NCI-H82 (cell line): ENCODE measurements around the gene VMP1.
A peak's percentile ranks its signal among the peaks of the same experiment; 100 is the strongest.
"Not testable (repeated sequence)": the region's sequence is repeated elsewhere in the genome, so short reads cannot be mapped to it uniquely, and the experiment has no call there.

Source experiments
- DNase-seq: peaks from one replicate; lab custom pipeline; 2025; lab: John Stamatoyannopoulos, UW

VMP1 gene

GRCh38 chr17:59841091-59841881 lies 133.8 kb downstream of the VMP1 start:
- DNase-seq, result not testable (repeated sequence)

DNA sequence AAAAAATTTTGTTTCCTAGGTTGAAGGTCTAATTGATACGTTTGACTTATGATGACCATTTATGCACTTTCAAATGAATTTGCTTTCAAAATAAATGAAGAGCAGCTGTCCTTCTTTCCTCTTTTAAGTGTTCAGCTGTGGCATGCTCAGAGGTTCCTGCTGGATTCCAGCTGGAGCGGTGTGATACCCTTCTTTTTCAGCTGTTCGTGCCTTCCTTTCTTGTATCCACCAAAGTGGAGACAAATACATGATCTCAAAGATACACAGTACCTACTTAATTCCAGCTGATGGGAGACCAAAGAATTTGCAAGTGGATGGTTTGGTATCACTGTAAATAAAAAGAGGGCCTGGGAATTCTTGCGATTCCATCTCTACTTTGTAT lies 134.4 kb downstream of the VMP1 start:
- not testable (repeated sequence) for DNase-seq

DNA sequence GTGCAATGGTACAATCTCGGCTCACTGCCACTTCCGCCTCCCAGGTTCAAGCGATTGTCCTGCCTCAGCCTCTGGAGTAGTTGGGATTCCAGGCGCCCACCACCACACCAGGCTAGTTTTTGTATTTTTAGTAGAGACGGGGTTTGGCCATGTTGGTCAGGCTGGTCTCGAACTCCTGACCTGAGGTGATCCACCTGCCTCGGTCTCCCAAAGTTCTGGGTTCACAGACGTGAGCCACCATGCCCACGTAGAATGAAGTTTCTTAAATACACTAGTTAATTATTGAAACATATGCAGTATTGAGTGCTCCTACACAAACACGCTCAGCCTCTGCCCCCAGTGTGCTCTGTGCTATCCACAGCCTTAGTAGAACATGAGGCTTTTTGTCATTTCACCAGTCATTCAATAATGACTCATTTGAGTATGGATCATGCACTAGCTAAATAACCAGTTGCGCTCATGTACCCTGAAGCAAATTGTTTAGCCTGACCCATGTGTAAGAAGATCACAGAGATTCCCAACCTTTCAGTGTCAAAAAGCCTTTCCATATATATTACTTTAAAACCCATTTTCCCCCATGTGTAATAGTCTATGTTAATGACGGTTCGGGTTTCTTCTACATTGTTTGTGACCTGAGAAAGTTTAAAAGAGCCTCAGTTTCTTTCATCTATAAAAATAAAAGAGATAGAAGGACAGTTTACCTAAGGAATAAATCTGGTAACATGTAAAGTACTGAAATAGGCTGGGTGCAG lies 135.6 kb downstream of the VMP1 start:
- DNase-seq, result no peak

DNA sequence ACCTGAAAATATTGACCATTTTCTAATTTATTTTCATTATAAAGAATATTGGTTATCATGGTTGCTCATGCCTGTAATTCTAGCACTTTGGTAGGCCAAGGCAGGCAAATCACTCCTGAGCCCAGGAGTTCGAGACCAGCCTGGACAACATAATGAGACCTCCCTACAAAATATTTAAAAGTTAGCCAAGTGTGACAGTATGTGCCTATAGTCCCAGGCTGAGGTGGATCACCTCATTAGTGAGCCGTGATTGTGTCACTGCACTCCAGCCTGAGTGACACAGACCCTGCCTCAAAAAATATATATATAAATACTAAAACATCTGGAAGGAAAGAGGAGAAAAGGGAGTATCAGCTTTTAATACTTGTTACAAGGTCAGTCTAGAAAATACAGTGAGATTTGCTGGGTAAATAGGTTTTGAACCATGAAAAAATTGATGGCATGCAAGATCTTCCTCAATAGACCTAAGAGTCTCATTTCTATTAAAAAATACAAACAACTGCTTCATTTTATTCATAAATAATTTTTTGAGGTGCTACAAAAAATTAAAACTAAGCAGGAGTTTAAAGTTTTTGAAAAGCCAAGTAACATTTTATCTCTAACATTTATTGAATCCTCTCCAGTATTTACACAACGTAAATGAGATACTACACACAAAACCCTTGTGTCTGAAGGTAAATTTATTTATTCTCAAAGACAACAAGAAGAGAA lies 137.6 kb downstream of the VMP1 start:
- peak; percentile 16 for DNase-seq

GRCh38 chr17:59845595-59846393 lies 138.3 kb downstream of the VMP1 start:
- peak; percentile 88 for DNase-seq

GRCh38 chr17:59846394-59847165 lies 139.1 kb downstream of the VMP1 start:
- DNase-seq, result no peak

- no peak for DNase-seq
These were observed 140.9 kb downstream of the VMP1 start for GRCh38 chr17:59848385-59848668.

- no peak for DNase-seq
These were observed 141.3 kb downstream of the VMP1 start for GRCh38 chr17:59848778-59849177.

- DNase-seq, result not testable (repeated sequence)
These were observed 142.9 kb downstream of the VMP1 start for GRCh38 chr17:59850311-59850710.

DNA sequence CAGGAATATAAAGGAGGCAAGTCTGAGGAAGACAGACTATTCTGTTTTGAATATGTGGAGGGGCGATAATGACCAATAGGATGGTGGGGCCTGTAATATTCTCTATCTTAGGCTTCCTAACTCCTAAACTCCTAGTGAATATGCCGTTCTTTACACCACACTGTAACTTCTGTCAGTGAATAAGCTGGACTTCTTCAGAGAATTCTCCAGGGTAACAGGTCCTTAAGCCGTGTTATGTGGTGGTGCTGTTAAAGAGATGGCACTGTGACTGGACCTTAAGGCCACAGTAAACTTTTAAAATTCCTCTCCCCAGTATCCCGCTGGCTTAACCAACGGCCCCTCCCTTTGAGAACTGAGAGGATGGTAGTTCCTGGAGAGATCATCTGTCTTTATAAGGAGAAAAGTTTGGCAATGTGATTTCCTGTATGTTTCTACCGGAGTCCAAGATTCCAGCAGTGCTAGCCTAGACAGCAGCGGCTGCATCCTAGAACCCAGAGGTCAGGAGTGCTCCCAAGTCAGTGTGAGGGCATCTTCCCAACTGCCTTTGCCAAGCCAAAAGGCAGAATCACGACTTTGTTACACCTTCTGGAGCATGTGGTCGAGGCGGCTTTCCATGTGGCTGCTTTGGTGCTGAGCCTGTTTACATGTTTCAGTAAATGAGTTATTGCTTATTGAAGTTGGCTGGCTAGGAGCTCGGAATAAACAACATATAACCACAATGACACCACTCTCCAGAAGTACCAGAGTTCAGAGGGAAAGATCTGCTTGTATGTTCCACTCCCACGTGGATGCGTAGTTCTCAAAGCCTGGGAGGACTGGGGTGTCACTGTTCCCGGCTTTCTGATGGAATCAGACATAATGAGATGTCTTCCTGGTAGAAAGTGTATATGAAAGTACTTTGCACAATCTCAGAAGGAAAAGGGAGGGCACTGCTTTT lies 144.3 kb downstream of the VMP1 start:
- DNase-seq, result no peak

DNA sequence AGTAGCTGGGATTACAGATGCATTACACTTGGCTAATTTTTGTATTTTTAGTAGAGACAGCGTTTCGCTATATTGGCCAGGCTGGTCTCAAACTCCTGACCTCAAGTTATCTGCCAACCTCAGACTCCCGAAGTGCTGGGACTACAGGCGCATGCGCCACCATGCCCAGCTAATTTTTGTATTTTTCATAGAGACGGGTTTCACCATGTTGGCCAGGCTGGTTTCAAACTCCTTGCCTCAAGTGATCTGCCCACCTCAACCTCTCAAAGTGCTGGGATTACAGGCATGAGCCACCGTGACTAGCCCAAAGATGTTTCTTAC lies 145.4 kb downstream of the VMP1 start:
- not testable (repeated sequence) for DNase-seq

DNA sequence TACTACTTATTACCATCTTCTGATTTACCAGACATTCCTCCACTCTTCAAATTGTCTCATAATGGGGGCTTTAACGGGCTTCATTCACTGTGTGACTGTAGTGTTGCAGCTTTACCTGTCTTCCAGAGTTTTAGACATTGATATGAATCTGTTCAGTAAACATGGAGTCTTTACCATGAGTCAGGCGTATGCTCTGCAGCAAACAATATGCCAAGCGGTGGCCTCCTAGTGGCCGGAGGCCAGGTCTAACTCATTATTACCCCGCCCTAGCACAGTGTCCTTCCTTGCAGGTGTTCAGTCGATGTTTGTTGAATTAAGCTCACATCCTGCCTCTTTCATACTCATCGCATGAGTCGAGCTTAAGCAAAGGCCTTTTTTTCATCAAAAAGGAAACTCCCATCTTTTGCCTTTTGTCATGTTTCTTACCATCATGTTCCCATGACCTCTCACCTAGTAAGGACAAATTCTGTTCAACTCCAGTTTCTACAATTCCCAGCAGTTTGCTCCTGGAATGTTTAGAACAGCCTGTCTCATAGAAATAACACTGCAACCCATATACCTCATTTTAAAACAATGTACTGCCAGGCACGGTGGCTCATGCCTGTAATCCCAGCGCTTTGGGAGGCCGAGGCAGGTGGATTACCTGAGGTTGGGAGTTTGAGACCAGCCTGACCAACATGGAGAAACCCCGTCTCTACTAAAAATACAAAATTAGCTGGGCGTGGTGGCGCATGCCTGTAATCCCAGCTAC lies 145.9 kb downstream of the VMP1 start:
- DNase-seq, result peak; percentile 45

DNA sequence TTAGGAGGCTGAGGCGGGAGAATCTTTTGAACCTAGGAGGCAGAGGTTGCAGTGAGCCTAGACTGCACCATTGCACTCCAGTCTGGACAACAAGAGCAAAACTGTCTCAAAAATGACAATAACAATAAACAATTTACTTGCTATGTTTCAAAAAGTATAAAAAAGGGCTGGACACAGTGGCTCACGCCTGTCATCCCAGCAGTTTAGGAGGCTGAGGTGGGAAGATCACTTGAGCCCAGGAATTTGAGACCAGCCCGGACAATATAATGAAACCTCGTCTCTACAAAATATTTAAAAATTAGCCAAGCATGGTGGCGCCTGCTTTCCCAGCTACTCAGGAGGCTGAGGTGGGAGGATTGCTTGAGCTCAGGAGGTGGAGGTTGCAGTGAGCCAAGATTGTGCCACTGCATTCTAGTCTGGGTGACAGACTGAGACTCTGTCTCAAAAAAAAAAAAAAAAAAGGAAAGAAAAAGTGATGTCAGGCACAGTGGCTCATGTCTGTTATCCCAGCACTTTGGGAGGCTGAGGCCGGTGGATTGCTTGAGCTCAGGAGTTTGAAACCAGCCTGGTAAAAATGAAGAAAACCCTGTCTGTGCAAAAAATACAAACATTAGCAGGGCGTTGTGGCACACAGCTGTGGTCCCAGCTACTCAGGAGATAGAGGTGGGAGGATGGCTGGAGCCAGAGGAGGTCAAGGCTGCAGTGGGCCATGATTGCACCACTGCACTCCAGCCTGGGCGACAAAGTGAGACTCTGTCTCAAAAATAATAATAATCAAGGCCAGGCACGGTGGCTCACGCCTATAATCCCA lies 146.7 kb downstream of the VMP1 start:
- not testable (repeated sequence) for DNase-seq

DNA sequence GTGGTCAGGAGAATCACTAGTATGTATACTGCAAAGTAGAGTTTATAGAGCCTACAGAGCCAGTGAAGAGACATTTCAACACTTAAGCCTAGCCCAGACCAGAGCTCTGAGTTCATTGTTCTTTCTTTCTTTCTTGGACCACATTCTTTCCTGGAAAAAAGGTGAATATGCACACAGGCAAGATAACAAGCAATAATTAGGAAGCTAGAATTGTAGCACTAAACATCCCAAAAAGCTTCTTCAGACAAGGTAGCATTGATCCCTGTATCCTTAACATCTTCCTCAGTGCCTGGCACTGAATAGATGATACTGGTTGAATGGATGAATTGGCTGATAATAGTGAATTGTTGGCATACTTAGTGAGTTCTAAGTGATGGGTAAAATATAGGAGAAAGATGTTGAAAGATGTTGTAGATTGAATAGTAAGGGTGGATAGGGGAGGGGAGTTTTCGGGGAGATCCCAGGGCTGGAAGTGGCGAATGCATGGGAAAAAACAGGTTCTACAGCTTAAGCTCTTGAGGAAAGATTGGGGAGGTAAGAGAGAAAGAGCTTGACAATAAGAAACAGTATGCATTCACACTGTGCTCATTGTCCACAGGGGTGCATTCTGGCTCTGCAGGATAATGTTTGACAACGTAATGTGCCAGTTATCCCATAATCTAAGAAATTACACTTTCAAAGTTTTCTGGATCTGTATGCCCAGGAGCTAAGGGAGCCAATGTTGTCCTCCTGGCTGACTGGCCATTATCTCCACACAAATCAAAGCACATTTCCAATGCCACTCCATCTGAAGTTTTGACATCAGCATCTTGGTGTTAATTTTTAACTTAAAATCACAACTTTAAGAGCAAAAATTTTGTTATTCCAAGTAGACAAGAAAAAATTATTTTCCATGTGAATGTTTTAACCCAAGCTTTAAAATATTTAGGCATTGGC lies 149.7 kb downstream of the VMP1 start:
- DNase-seq, result no peak

DNA sequence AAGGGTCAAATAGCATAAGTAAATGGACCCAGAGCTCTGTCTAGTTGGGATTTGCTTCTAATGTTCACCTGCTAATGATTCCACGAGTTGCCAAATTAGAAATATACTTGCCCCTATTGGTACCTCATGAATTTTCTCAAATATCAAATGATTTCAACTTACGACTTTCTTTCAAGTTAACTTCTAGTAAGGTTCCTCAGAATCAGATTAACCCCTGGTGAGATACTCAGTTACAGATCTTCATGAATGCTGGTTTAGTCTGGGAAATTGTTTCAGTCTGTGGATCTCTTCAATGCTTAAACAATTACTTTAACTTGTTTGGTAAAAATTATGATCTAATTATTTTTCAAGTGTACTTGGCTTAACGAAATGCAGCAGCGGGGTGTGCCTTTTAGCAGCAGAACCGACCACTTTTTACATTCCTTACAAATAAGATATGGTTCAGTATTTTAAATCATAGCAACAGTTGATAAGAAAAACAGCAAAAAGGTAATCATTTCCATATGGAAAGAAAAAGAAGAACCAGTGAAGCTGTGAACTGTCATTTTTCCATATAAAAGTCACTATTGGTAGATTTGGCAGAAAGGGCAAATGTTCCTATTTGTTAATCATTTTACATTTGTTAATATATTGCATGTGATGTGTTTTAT lies 150.8 kb downstream of the VMP1 start:
- DNase-seq, result no peak

- no peak for DNase-seq
These were observed 151.5 kb downstream of the VMP1 start for GRCh38 chr17:59858932-59859331.

GRCh38 chr17:59859444-59860025 lies 152.1 kb downstream of the VMP1 start:
- DNase-seq, result peak; percentile 9
